HUES6 (cell line): ENCODE measurements around the gene ACSF3.
"Not testable (repeated sequence)": the region's sequence is repeated elsewhere in the genome, so short reads cannot be mapped to it uniquely, and the experiment has no call there.

Experiments used
- H3K27ac ChIP-seq: 2 replicates; pipeline ENCODE4 v1.7.0; 2013; ENCODE audit warnings: low read depth, mild to moderate bottlenecking, low read length, inconsistent platforms
- H3K27me3 ChIP-seq: 2 replicates; pipeline ENCODE4 v1.6.1; 2013; ENCODE audit warnings: low read length; ENCODE audit not compliant: control insufficient read depth, insufficient read depth
- H3K36me3 ChIP-seq: 2 replicates; pipeline ENCODE4 v1.6.1; 2013; ENCODE audit warnings: low read length; ENCODE audit not compliant: control insufficient read depth, insufficient read depth
- H3K4me1 ChIP-seq: 2 replicates; pipeline ENCODE4 v1.6.1; 2013; ENCODE audit warnings: low read length; ENCODE audit not compliant: control insufficient read depth, insufficient read depth
- H3K4me3 ChIP-seq: 2 replicates; pipeline ENCODE4 v1.5.1; 2013; ENCODE audit warnings: low read depth, low read length
- H3K9ac ChIP-seq: one replicate; pipeline ENCODE4 v1.6.1; 2013; ENCODE audit warnings: mild to moderate bottlenecking, low read length
- H3K9me3 ChIP-seq: 2 replicates; pipeline ENCODE4 v1.6.1; 2013; ENCODE audit warnings: low read depth, low read length; ENCODE audit not compliant: control insufficient read depth, insufficient read depth

Gene ACSF3

GRCh38 chr16:89087922-89088497, 5.6 kb upstream of the ACSF3 start:
- Histone ChIP-seq H3K27me3 (peaks cover 66% of the 10 kb centered on the region), H3K4me1 (no peaks in the 10 kb centered on the region), H3K9me3 (no peaks in the 10 kb centered on the region), H3K9ac (no peak overlapping the region), H3K4me3 (no peak overlapping the region), H3K36me3 (no peaks in the 10 kb centered on the region), H3K27ac (no peak overlapping the region)

GRCh38 chr16:89089120-89089519, 4.5 kb upstream of the ACSF3 start:
- no peaks in the 10 kb centered on the region for H3K9me3 ChIP-seq
- no peaks in the 10 kb centered on the region for H3K4me1 ChIP-seq
- no peak overlapping the region for H3K27ac ChIP-seq
- H3K36me3 ChIP-seq, result no peaks in the 10 kb centered on the region
- no peak overlapping the region for H3K9ac ChIP-seq
- no peak overlapping the region for H3K4me3 ChIP-seq
- H3K27me3 ChIP-seq, result peaks cover 68% of the 10 kb centered on the region

- Histone ChIP-seq H3K4me1 (peaks cover 9% of the 10 kb centered on the region), H3K27me3 (peaks cover 68% of the 10 kb centered on the region), H3K27ac (no peak overlapping the region), H3K36me3 (no peaks in the 10 kb centered on the region), H3K4me3 (no peak overlapping the region), H3K9me3 (no peaks in the 10 kb centered on the region), H3K9ac (no peak overlapping the region)
Measured at GRCh38 chr16:89090182-89090630, 3.4 kb upstream of the ACSF3 start.

- H3K27me3 ChIP-seq, result peaks cover 64% of the 10 kb centered on the region
- no peak overlapping the region for H3K4me3 ChIP-seq
- H3K4me1 ChIP-seq, result peaks cover 13% of the 10 kb centered on the region
- no peak overlapping the region for H3K27ac ChIP-seq
- no peaks in the 10 kb centered on the region for H3K9me3 ChIP-seq
- no peaks in the 10 kb centered on the region for H3K36me3 ChIP-seq
- H3K9ac ChIP-seq, result no peak overlapping the region
Measured at GRCh38 chr16:89090669-89091426, 2.8 kb upstream of the ACSF3 start.

- Histone ChIP-seq H3K9me3 (no peaks in the 10 kb centered on the region), H3K27ac (no peak overlapping the region), H3K36me3 (no peaks in the 10 kb centered on the region), H3K4me1 (peaks cover 16% of the 10 kb centered on the region), H3K27me3 (peaks cover 54% of the 10 kb centered on the region), H3K9ac (no peak overlapping the region), H3K4me3 (no peak overlapping the region)
Measured at GRCh38 chr16:89092013-89092412, 1.6 kb upstream of the ACSF3 start.

GRCh38 chr16:89093252-89093601, 425 bp upstream of the ACSF3 start:
- Histone ChIP-seq H3K27me3 (peaks cover 47% of the 10 kb centered on the region), H3K4me3 (peak overlapping the region; percentile 99), H3K9ac (peak overlapping the region; percentile 83), H3K4me1 (peaks cover 26% of the 10 kb centered on the region)
- H3K9me3 ChIP-seq, H3K36me3 ChIP-seq, H3K27ac ChIP-seq: not testable (repeated sequence)

GRCh38 chr16:89094252-89094879, 714 bp downstream of the ACSF3 start:
- peak overlapping the region; percentile 83 for H3K9ac ChIP-seq
- H3K36me3 ChIP-seq, result no peaks in the 10 kb centered on the region
- H3K9me3 ChIP-seq, result no peaks in the 10 kb centered on the region
- peaks cover 38% of the 10 kb centered on the region for H3K27me3 ChIP-seq
- H3K4me1 ChIP-seq, result peaks cover 29% of the 10 kb centered on the region
- peak overlapping the region; percentile 99 for H3K4me3 ChIP-seq
- H3K27ac ChIP-seq, result no peak overlapping the region

GRCh38 chr16:89094880-89095258, 1.2 kb downstream of the ACSF3 start:
- peaks cover 33% of the 10 kb centered on the region for H3K27me3 ChIP-seq
- H3K4me1 ChIP-seq, result peaks cover 29% of the 10 kb centered on the region
- no peak overlapping the region for H3K9ac ChIP-seq
- H3K27ac ChIP-seq, result no peak overlapping the region
- no peaks in the 10 kb centered on the region for H3K9me3 ChIP-seq
- H3K4me3 ChIP-seq, result peak overlapping the region; percentile 99
- H3K36me3 ChIP-seq, result no peaks in the 10 kb centered on the region

- Histone ChIP-seq H3K9ac (no peak overlapping the region), H3K27me3 (peaks cover 27% of the 10 kb centered on the region), H3K27ac (no peak overlapping the region), H3K9me3 (no peaks in the 10 kb centered on the region), H3K4me3 (0 out of 2 replicates have a peak overlapping the region, but pooled peaks have one; percentile 23), H3K36me3 (0 out of 2 replicates have a peak, but pooled peaks cover under 1% of the 10 kb centered on the region), H3K4me1 (peaks cover 29% of the 10 kb centered on the region)
Measured at GRCh38 chr16:89095491-89095951, 1.9 kb downstream of the ACSF3 start.

- Histone ChIP-seq H3K9ac (no peak overlapping the region), H3K36me3 (peaks cover 7% of the 10 kb centered on the region), H3K4me1 (peaks cover 29% of the 10 kb centered on the region), H3K27me3 (peaks cover 20% of the 10 kb centered on the region), H3K27ac (no peak overlapping the region), H3K9me3 (no peaks in the 10 kb centered on the region), H3K4me3 (no peak overlapping the region)
Measured at GRCh38 chr16:89096042-89096717, 2.5 kb downstream of the ACSF3 start.
